ENCODE measurements around the gene RTN1.

RTN1 gene

DNA sequence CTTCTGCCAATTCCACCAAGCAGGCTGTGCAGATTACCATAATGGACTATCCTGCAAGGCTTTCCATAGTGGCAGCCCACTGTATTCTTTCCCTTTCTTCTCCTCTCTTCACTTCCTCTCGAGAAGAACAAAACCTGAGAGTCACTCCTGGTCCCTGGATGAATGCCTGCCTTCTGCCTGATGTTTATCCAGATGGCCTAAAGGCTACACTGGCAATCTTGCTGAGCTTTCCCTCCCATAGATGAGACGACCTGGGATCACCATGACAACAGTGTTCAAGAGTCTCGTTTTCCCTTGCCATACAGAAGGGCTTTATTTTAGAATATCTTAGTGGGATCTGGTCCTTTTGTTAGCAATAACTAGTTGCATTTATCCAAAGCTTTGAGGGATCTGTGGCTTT, 142.3 kb downstream of the RTN1 start:
- H3K9me2 ChIP-seq (replicated peaks; ENCODE audit: insufficient read depth, low read length) = no peaks in the 10 kb centered on the region
- no peaks in the 10 kb centered on the region for H3K36me3 ChIP-seq (replicated peaks; ENCODE audit: insufficient read depth, low read length)
- H3K4me3 ChIP-seq (ENCODE audit: low read length) = no peak overlapping the region
- TF ChIP-seq, protein P1, sequence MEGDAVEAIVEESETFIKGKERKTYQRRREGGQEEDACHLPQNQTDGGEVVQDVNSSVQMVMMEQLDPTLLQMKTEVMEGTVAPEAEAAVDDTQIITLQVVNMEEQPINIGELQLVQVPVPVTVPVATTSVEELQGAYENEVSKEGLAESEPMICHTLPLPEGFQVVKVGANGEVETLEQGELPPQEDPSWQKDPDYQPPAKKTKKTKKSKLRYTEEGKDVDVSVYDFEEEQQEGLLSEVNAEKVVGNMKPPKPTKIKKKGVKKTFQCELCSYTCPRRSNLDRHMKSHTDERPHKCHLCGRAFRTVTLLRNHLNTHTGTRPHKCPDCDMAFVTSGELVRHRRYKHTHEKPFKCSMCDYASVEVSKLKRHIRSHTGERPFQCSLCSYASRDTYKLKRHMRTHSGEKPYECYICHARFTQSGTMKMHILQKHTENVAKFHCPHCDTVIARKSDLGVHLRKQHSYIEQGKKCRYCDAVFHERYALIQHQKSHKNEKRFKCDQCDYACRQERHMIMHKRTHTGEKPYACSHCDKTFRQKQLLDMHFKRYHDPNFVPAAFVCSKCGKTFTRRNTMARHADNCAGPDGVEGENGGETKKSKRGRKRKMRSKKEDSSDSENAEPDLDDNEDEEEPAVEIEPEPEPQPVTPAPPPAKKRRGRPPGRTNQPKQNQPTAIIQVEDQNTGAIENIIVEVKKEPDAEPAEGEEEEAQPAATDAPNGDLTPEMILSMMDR (IDR thresholded peaks at IDR 0.05; ENCODE audit: low read length) = no peak
- TF ChIP-seq EZH2 (optimal IDR thresholded peaks at IDR 0.05; ENCODE audit: low read depth, low read length) (no peak), EZH2phosphoT487 (IDR thresholded peaks at IDR 0.05; ENCODE audit: low read length) (no peak)
- H3K27me3 ChIP-seq (replicated peaks; ENCODE audit: insufficient read depth, low read length) = no peaks in the 10 kb centered on the region
- no peaks in the 10 kb centered on the region for H3F3A ChIP-seq (ENCODE audit: insufficient read depth, low read length)
- no peak overlapping the region for H3K9ac ChIP-seq (ENCODE audit: low read length)
- H3K4me1 ChIP-seq (ENCODE audit: low read length) = no peaks in the 10 kb centered on the region
- H3K9me3 ChIP-seq (replicated peaks; ENCODE audit: insufficient read depth, low read length) = no peaks in the 10 kb centered on the region
- H3K79me2 ChIP-seq (ENCODE audit: low read length) = no peaks in the 10 kb centered on the region
- H3K27ac ChIP-seq (ENCODE audit: low read length) = no peak overlapping the region
- H3K4me2 ChIP-seq (ENCODE audit: low read depth, low read length) = no peak overlapping the region
- no peak for DNase-seq
- no peak overlapping the region for H2AFZ ChIP-seq (ENCODE audit: low read length)
- no peaks in the 10 kb centered on the region for H4K20me1 ChIP-seq (ENCODE audit: insufficient read depth, low read length)

DNA sequence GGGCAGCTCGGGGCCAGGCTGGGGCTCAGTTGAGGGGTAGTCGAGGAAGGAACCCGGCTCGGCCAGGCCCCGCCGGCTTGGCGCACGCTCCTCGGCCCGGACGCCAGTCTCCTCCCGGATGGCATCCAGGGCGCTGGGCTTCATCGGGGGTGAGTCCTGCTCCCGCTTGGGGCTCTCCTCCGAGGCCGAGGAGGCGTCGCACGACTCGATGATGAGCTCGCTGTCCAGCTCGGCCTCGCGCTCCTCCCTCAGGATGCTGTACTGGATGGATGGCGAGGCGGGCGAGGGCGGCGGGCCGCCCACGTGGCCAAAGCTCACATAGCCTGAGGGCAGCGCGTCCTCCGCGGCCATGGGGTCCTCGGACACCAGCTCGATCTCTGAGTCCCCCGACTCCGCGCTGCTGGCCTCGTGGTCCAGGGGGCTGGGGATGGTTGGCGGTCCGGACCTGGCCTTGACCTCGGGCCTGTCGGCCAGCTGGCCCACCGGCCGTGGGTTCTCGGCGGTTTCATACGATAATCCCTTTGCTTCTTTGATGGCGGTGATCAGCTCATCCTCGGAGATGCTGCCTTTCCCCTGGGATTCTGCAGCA, 143.4 kb downstream of the RTN1 start:
- no peaks in the 10 kb centered on the region for H3K9me2 ChIP-seq (replicated peaks; ENCODE audit: insufficient read depth, low read length)
- no peak overlapping the region for H3K4me2 ChIP-seq (ENCODE audit: low read depth, low read length)
- no peak overlapping the region for H3K27ac ChIP-seq (ENCODE audit: low read length)
- no peaks in the 10 kb centered on the region for H3F3A ChIP-seq (ENCODE audit: insufficient read depth, low read length)
- H3K9ac ChIP-seq (ENCODE audit: low read length) = no peak overlapping the region
- H3K27me3 ChIP-seq (replicated peaks; ENCODE audit: insufficient read depth, low read length) = no peaks in the 10 kb centered on the region
- no peak overlapping the region for H2AFZ ChIP-seq (ENCODE audit: low read length)
- H3K9me3 ChIP-seq (replicated peaks; ENCODE audit: insufficient read depth, low read length) = no peaks in the 10 kb centered on the region
- H3K4me3 ChIP-seq (ENCODE audit: low read length) = no peak overlapping the region
- no peaks in the 10 kb centered on the region for H3K79me2 ChIP-seq (ENCODE audit: low read length)
- no peaks in the 10 kb centered on the region for H3K36me3 ChIP-seq (replicated peaks; ENCODE audit: insufficient read depth, low read length)
- no peak for DNase-seq
- no peaks in the 10 kb centered on the region for H3K4me1 ChIP-seq (ENCODE audit: low read length)
- H4K20me1 ChIP-seq (ENCODE audit: insufficient read depth, low read length) = no peaks in the 10 kb centered on the region
- TF ChIP-seq EZH2 (optimal IDR thresholded peaks at IDR 0.05; ENCODE audit: low read depth, low read length) = no peak
- no peak for TF ChIP-seq EZH2phosphoT487 (IDR thresholded peaks at IDR 0.05; ENCODE audit: low read length)
- TF ChIP-seq, protein P1 (IDR thresholded peaks at IDR 0.05; ENCODE audit: low read length) = no peak

DNA sequence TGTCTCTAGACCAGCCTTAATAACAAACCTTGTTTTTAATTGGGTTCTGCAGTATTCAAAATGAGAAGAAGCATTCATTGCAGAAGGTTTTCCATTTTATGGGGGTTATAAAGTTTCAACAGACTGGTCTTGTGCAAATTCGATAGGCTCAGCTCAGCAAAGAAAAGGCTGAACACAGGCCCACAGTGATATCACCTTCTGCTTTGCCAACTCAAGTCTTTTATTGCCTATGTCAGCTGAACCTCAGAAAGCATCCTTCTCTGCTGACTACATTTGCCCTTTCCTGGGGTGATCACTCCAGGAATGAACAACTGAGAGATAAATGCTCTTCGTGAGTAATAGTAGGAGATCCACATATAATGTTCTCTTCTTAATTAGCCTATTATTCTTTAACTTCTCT, 159.5 kb downstream of the RTN1 start:
- Histone ChIP-seq H3K4me2 (ENCODE audit: low read depth, low read length) (no peak overlapping the region), H3K79me2 (ENCODE audit: low read length) (no peaks in the 10 kb centered on the region), H4K20me1 (ENCODE audit: insufficient read depth, low read length) (no peaks in the 10 kb centered on the region), H3K4me3 (ENCODE audit: low read length) (no peak overlapping the region), H3K9me3 (replicated peaks; ENCODE audit: insufficient read depth, low read length) (no peaks in the 10 kb centered on the region), H3F3A (ENCODE audit: insufficient read depth, low read length) (no peaks in the 10 kb centered on the region), H2AFZ (ENCODE audit: low read length) (no peak overlapping the region), H3K4me1 (ENCODE audit: low read length) (no peaks in the 10 kb centered on the region), H3K9me2 (replicated peaks; ENCODE audit: insufficient read depth, low read length) (no peaks in the 10 kb centered on the region), H3K36me3 (replicated peaks; ENCODE audit: insufficient read depth, low read length) (no peaks in the 10 kb centered on the region), H3K9ac (ENCODE audit: low read length) (no peak overlapping the region), H3K27ac (ENCODE audit: low read length) (no peak overlapping the region), H3K27me3 (replicated peaks; ENCODE audit: insufficient read depth, low read length) (no peaks in the 10 kb centered on the region)
- DNase-seq = no peak
- no peak for TF ChIP-seq EZH2phosphoT487 (IDR thresholded peaks at IDR 0.05; ENCODE audit: low read length)
- no peak for TF ChIP-seq EZH2 (optimal IDR thresholded peaks at IDR 0.05; ENCODE audit: low read depth, low read length)
- TF ChIP-seq, protein P1 (IDR thresholded peaks at IDR 0.05; ENCODE audit: low read length) = no peak

Data from MM.1S (cell line).